ENCODE data around the gene SGPP2.

Gene SGPP2

GRCh38 chr2:222481941-222482340, 57.6 kb downstream of the SGPP2 start:
- CTCF ChIA-PET, result interaction anchor here (0.8 kb wide), 1 partner anchor 162 kb away, joined by 3 read pairs; a partner anchor contains a TSS
- TF ChIP-seq ZNF384 (IDR thresholded peaks at IDR 0.05) (no peak), TARDBP (IDR thresholded peaks at IDR 0.05) (no peak), BHLHE40 (IDR thresholded peaks at IDR 0.05; ENCODE audit: borderline replicate concordance) (no peak), L3MBTL2 (conservative IDR thresholded peaks at IDR 0.05) (no peak), FOXM1 (IDR thresholded peaks at IDR 0.05; ENCODE audit: borderline replicate concordance) (no peak), NFRKB (IDR thresholded peaks at IDR 0.05) (no peak), SP1 (IDR thresholded peaks at IDR 0.05) (no peak), SUZ12 (IDR thresholded peaks at IDR 0.05) (no peak), FOXA1 (IDR thresholded peaks at IDR 0.05) (no peak), ELF4 (IDR thresholded peaks at IDR 0.05) (no peak), ARNT (IDR thresholded peaks at IDR 0.05) (no peak), HDGF (IDR thresholded peaks at IDR 0.05; ENCODE audit: borderline replicate concordance) (no peak), LEF1 (IDR thresholded peaks at IDR 0.05; ENCODE audit: borderline replicate concordance) (no peak), CTBP1 (IDR thresholded peaks at IDR 0.05; ENCODE audit: borderline replicate concordance) (no peak)
- TF ChIP-seq, protein P1, sequence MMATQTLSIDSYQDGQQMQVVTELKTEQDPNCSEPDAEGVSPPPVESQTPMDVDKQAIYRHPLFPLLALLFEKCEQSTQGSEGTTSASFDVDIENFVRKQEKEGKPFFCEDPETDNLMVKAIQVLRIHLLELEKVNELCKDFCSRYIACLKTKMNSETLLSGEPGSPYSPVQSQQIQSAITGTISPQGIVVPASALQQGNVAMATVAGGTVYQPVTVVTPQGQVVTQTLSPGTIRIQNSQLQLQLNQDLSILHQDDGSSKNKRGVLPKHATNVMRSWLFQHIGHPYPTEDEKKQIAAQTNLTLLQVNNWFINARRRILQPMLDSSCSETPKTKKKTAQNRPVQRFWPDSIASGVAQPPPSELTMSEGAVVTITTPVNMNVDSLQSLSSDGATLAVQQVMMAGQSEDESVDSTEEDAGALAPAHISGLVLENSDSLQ (IDR thresholded peaks at IDR 0.05), result no peak
- POLR2A ChIA-PET, result no interaction called here
- DNase-seq (ENCODE audit: extremely low spot score), result no peak

- ChIA-PET POLR2A (interaction anchor here (1.5 kb wide), 1 partner anchor 163 kb away, joined by 4 read pairs; a partner anchor contains a TSS), CTCF (interaction anchor here (0.7 to 1.8 kb wide), 2 partner anchors 165 to 426 kb away, joined by 3 to 7 read pairs; no protein-coding TSS in a partner anchor)
- no peak for DNase-seq (ENCODE audit: extremely low spot score)
- TF ChIP-seq FOXA1 (IDR thresholded peaks at IDR 0.05), result no peak
- no peak for TF ChIP-seq BHLHE40 (IDR thresholded peaks at IDR 0.05; ENCODE audit: borderline replicate concordance)
- TF ChIP-seq FOXK2 (IDR thresholded peaks at IDR 0.05), result no peak
- no peak for TF ChIP-seq CTBP1 (IDR thresholded peaks at IDR 0.05; ENCODE audit: borderline replicate concordance)
- no peak for TF ChIP-seq L3MBTL2 (conservative IDR thresholded peaks at IDR 0.05)
- TF ChIP-seq LEF1 (IDR thresholded peaks at IDR 0.05; ENCODE audit: borderline replicate concordance), result no peak
- no peak for TF ChIP-seq ARNT (IDR thresholded peaks at IDR 0.05)
- TF ChIP-seq NFRKB (IDR thresholded peaks at IDR 0.05), result no peak
- TF ChIP-seq, protein P1 (IDR thresholded peaks at IDR 0.05), result no peak
- no peak for TF ChIP-seq HDGF (IDR thresholded peaks at IDR 0.05; ENCODE audit: borderline replicate concordance)
- no peak for TF ChIP-seq SP1 (IDR thresholded peaks at IDR 0.05)
- TF ChIP-seq SUZ12 (IDR thresholded peaks at IDR 0.05), result no peak
- no peak for TF ChIP-seq ELF4 (IDR thresholded peaks at IDR 0.05)
- TF ChIP-seq FOXM1 (IDR thresholded peaks at IDR 0.05; ENCODE audit: borderline replicate concordance), result no peak
- no peak for TF ChIP-seq TARDBP (IDR thresholded peaks at IDR 0.05)
- no peak for TF ChIP-seq ZNF384 (IDR thresholded peaks at IDR 0.05)
These were observed 59.2 kb downstream of the SGPP2 start for GRCh38 chr2:222483513-222484039.

GRCh38 chr2:222485367-222486211, 61.2 kb downstream of the SGPP2 start:
- no peak for TF ChIP-seq NFRKB (IDR thresholded peaks at IDR 0.05)
- no peak for TF ChIP-seq SUZ12 (IDR thresholded peaks at IDR 0.05)
- TF ChIP-seq L3MBTL2 (conservative IDR thresholded peaks at IDR 0.05), result no peak
- TF ChIP-seq CTBP1 (IDR thresholded peaks at IDR 0.05; ENCODE audit: borderline replicate concordance), result no peak
- no peak for TF ChIP-seq ELF4 (IDR thresholded peaks at IDR 0.05)
- DNase-seq (ENCODE audit: extremely low spot score), result no peak
- CTCF ChIA-PET, result no interaction called here
- POLR2A ChIA-PET, result no interaction called here

DNA sequence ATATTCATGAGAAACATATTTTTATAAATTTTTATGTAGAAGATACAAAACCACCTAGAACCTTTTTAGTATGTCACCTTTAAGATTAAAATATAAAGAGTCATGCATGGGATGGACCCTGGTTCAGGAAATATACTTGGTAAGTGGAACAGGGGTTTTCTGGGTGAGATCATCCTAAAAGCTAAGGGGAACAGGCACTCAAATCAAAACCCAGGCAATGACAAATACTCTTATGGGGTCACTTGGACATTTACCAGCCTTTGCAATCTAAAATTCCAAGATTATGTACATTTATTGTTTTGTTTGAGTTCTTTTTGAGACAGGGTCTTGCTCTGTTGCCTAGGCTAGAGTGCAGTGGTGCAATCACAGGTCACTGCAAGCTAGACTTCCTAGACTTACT, 65.8 kb downstream of the SGPP2 start:
- TF ChIP-seq FOXA1 (IDR thresholded peaks at IDR 0.05) (no peak), NFRKB (IDR thresholded peaks at IDR 0.05) (no peak), SUZ12 (IDR thresholded peaks at IDR 0.05) (no peak), FOXK2 (IDR thresholded peaks at IDR 0.05) (no peak), HDGF (IDR thresholded peaks at IDR 0.05; ENCODE audit: borderline replicate concordance) (no peak)
- TF ChIP-seq, protein P1 (IDR thresholded peaks at IDR 0.05), result no peak
- CTCF ChIA-PET, result interaction anchor here (0.5 kb wide), 1 partner anchor 72 kb away, joined by 5 read pairs; no protein-coding TSS in a partner anchor
- POLR2A ChIA-PET, result no interaction called here
- DNase-seq (ENCODE audit: extremely low spot score), result no peak

GRCh38 chr2:222492683-222493082, 68.3 kb downstream of the SGPP2 start:
- TF ChIP-seq LEF1 (IDR thresholded peaks at IDR 0.05; ENCODE audit: borderline replicate concordance), result no peak
- no peak for TF ChIP-seq SP1 (IDR thresholded peaks at IDR 0.05)
- no peak for TF ChIP-seq ELF4 (IDR thresholded peaks at IDR 0.05)
- no peak for TF ChIP-seq ARNT (IDR thresholded peaks at IDR 0.05)
- no peak for TF ChIP-seq HDGF (IDR thresholded peaks at IDR 0.05; ENCODE audit: borderline replicate concordance)
- TF ChIP-seq, protein P1 (IDR thresholded peaks at IDR 0.05), result no peak
- TF ChIP-seq ZNF384 (IDR thresholded peaks at IDR 0.05), result no peak
- TF ChIP-seq CTBP1 (IDR thresholded peaks at IDR 0.05; ENCODE audit: borderline replicate concordance), result no peak
- TF ChIP-seq FOXM1 (IDR thresholded peaks at IDR 0.05; ENCODE audit: borderline replicate concordance), result no peak
- TF ChIP-seq FOXA1 (IDR thresholded peaks at IDR 0.05), result no peak
- TF ChIP-seq NFRKB (IDR thresholded peaks at IDR 0.05), result no peak
- no peak for TF ChIP-seq FOXK2 (IDR thresholded peaks at IDR 0.05)
- ChIA-PET CTCF (no interaction called here), POLR2A (no interaction called here)
- no peak for DNase-seq (ENCODE audit: extremely low spot score)
